MCF 10A (cell line): ENCODE results near the gene LARP4B. TPM values are rescaled to one million over a fixed set of nuclear protein-coding genes. Genes with fewer than 3 reads are reported as not detected.

Experiments
- BruUV-seq: library from RNA; stranded (reverse); fragments of 400-500 nt; replicated peaks from 2 replicates; lab custom pipeline; 2021; lab: Mats Ljungman, UMichigan
- CTCF ChIA-PET: fragments of 300-600 bp; sonication (Branson Sonifier 250); formaldehyde crosslinking; extraction: SDS; loops from one replicate; lab custom pipeline; 2021; ENCODE audit warnings: antibody characterized with exemption, inconsistent platforms; lab: Yijun Ruan, JAX
- POLR2A ChIA-PET: fragments of 300-600, 350-650 bp; sonication (Branson Sonifier 250); formaldehyde crosslinking; extraction: SDS; loops from one replicate; lab custom pipeline; 2020; ENCODE audit warnings: antibody characterized with exemption, inconsistent platforms; lab: Yijun Ruan, JAX
- DNase-seq: peaks from one replicate; pipeline ENCODE4 v3.0.0-alpha.2; 2018; ENCODE audit not compliant: unreplicated experiment
- H3K27ac Mint-ChIP-seq: one replicate; pipeline ENCODE4 v1.8.0; 2022; ENCODE audit warnings: mild to moderate bottlenecking, low read depth, mixed read lengths; ENCODE audit not compliant: unreplicated experiment
- H3K27me3 Mint-ChIP-seq: one replicate; pipeline ENCODE4 v1.8.0; 2022; ENCODE audit warnings: mixed read lengths; ENCODE audit not compliant: insufficient read depth, unreplicated experiment
- H3K36me3 Mint-ChIP-seq: one replicate; pipeline ENCODE4 v1.8.0; 2022; ENCODE audit warnings: mild to moderate bottlenecking, moderate library complexity, mixed read lengths; ENCODE audit not compliant: insufficient read depth, unreplicated experiment
- H3K4me1 Mint-ChIP-seq: one replicate; pipeline ENCODE4 v1.8.0; 2022; ENCODE audit warnings: mixed read lengths; ENCODE audit not compliant: insufficient read depth, unreplicated experiment
- H3K4me3 Mint-ChIP-seq: one replicate; pipeline ENCODE4 v1.8.0; 2022; ENCODE audit warnings: mild to moderate bottlenecking, moderate library complexity, mixed read lengths; ENCODE audit not compliant: unreplicated experiment
- H3K9me3 Mint-ChIP-seq: one replicate; pipeline ENCODE4 v1.8.0; 2022; ENCODE audit warnings: mixed read lengths; ENCODE audit not compliant: unreplicated experiment
- CTCF ChIP-seq: fragments of 200-600 bp; IDR thresholded peaks from one replicate; pipeline ENCODE4 v1.8.0; 2022; ENCODE audit warnings: antibody characterized with exemption, mild to moderate bottlenecking; ENCODE audit not compliant: unreplicated experiment
- intact Hi-C: fragments of 100-400 bp; cut with micrococcal nuclease; formaldehyde crosslinking; loops from 2 replicates; pipeline ENCODE4 v1.14.1; 2022
- total RNA-seq: library from RNA; stranded (reverse); gene quantifications from 2 replicates; pipeline ENCODE4 v1.2.3, GENCODE V29; 2022

Gene LARP4B
- total RNA-seq, 1 experiment from 2014 or later: 131 TPM

- Mint-ChIP-seq H3K27ac (no peak overlapping the region), H3K27me3 (peaks cover 12% of the 10 kb centered on the region), H3K36me3 (peaks cover 6% of the 10 kb centered on the region), H3K9me3 (peaks cover 22% of the 10 kb centered on the region), H3K4me3 (no peak overlapping the region), H3K4me1 (peaks cover 1% of the 10 kb centered on the region)
- no peak for TF ChIP-seq CTCF
- POLR2A ChIA-PET: no interaction called here
- CTCF ChIA-PET: interaction anchor here (0.6 kb wide), 1 partner anchor 694 kb away, joined by 3 read pairs; no protein-coding TSS in a partner anchor
- DNase-seq: no peak
- no TSS peak for BruUV-seq
- intact Hi-C loops: no loop called here
These were observed 163.7 kb downstream of the LARP4B start for GRCh38 chr10:767794-768193.

DNA sequence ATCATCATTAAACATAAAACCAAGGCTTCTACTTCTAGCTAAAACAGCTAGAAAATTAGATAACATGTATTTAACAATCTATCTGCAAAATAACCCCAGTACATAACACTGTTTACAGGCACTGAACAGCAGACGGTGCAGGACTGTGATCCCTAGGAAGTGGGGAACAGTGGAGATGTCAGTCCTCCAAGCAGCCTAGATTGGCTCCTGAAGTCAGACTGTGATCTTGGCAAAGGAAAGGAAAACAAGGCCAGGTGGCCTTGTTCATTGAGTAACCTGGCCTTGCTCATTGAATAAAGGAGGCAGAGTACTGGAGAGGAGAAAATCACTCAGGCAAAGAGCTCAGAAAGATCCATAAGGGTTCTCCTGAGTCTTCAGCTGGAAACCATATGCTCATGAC is 164.3 kb downstream of the LARP4B start:
- H3K4me3 Mint-ChIP-seq: no peak overlapping the region
- H3K27me3 Mint-ChIP-seq: peaks cover 18% of the 10 kb centered on the region
- no peaks in the 10 kb centered on the region for H3K4me1 Mint-ChIP-seq
- ChIA-PET POLR2A (no interaction called here), CTCF (interaction anchor here (0.6 kb wide), 1 partner anchor 694 kb away, joined by 3 read pairs; no protein-coding TSS in a partner anchor)
- intact Hi-C loops: no loop called here
- no TSS peak for BruUV-seq
- TF ChIP-seq CTCF: no peak
- no peak overlapping the region for H3K27ac Mint-ChIP-seq
- H3K9me3 Mint-ChIP-seq: peaks cover 28% of the 10 kb centered on the region
- peak; percentile 38 for DNase-seq
- H3K36me3 Mint-ChIP-seq: peaks cover 6% of the 10 kb centered on the region

GRCh38 chr10:761376-761775 is 170.1 kb downstream of the LARP4B start:
- POLR2A ChIA-PET: no interaction called here
- no peak for TF ChIP-seq CTCF
- CTCF ChIA-PET: no interaction called here
- no TSS peak for BruUV-seq
- H3K9me3 Mint-ChIP-seq: peaks cover 38% of the 10 kb centered on the region
- no peak overlapping the region for H3K4me3 Mint-ChIP-seq
- peaks cover 6% of the 10 kb centered on the region for H3K36me3 Mint-ChIP-seq
- no peak overlapping the region for H3K27ac Mint-ChIP-seq
- DNase-seq: no peak
- H3K27me3 Mint-ChIP-seq: peaks cover 58% of the 10 kb centered on the region
- intact Hi-C loops: no loop called here
- no peaks in the 10 kb centered on the region for H3K4me1 Mint-ChIP-seq

- CTCF ChIA-PET: no interaction called here
- H3K27ac Mint-ChIP-seq: no peak overlapping the region
- peaks cover 6% of the 10 kb centered on the region for H3K36me3 Mint-ChIP-seq
- no peak overlapping the region for H3K4me3 Mint-ChIP-seq
- POLR2A ChIA-PET: no interaction called here
- TF ChIP-seq CTCF: no peak
- DNase-seq: no peak
- BruUV-seq: no TSS peak
- intact Hi-C loops: no loop called here
- H3K9me3 Mint-ChIP-seq: peaks cover 40% of the 10 kb centered on the region
- H3K4me1 Mint-ChIP-seq: no peaks in the 10 kb centered on the region
- peaks cover 58% of the 10 kb centered on the region for H3K27me3 Mint-ChIP-seq
These were observed 170.9 kb downstream of the LARP4B start for GRCh38 chr10:760622-761021.
